GM12875 (cell line): ENCODE measurements around the gene TACO1.

Source experiments
- H3K4me3 ChIP-seq: one replicate; pipeline ENCODE4 v1.5.1; 2011; ENCODE audit warnings: low read depth, low read length, control low read depth
- CTCF ChIP-seq: IDR thresholded peaks from 2 replicates; pipeline ENCODE4 v1.5.1; 2011; ENCODE audit warnings: low read depth, mild to moderate bottlenecking, control low read depth, inconsistent platforms, low read length, moderate library complexity, borderline replicate concordance; ENCODE audit not compliant: insufficient read depth

Gene TACO1

GRCh38 chr17:63635290-63635689, 34.6 kb downstream of the TACO1 start:
- TF ChIP-seq CTCF, result no peak
- H3K4me3 ChIP-seq, result no peak overlapping the region

GRCh38 chr17:63635787-63636186, 35.1 kb downstream of the TACO1 start:
- no peak overlapping the region for H3K4me3 ChIP-seq
- no peak for TF ChIP-seq CTCF

GRCh38 chr17:63639125-63639524, 38.4 kb downstream of the TACO1 start:
- no peak overlapping the region for H3K4me3 ChIP-seq
- TF ChIP-seq CTCF, result no peak

- no peak overlapping the region for H3K4me3 ChIP-seq
- no peak for TF ChIP-seq CTCF
Measured at GRCh38 chr17:63640038-63640437, 39.3 kb downstream of the TACO1 start.

- TF ChIP-seq CTCF, result no peak
- H3K4me3 ChIP-seq, result no peak overlapping the region
Measured at GRCh38 chr17:63641692-63642448, 41.2 kb downstream of the TACO1 start.

GRCh38 chr17:63644846-63645245, 44.2 kb downstream of the TACO1 start:
- no peak overlapping the region for H3K4me3 ChIP-seq
- no peak for TF ChIP-seq CTCF

- no peak for TF ChIP-seq CTCF
- no peak overlapping the region for H3K4me3 ChIP-seq
Measured at GRCh38 chr17:63645775-63646487, 45.2 kb downstream of the TACO1 start.
